HEK293 (cell line): Measurements from ENCODE around the gene EDC3.

Experiments used
- CTCF ChIA-PET: fragments of 350-600 bp; formaldehyde crosslinking; extraction: SDS; loops from one replicate; lab custom pipeline; 2021; ENCODE audit warnings: antibody characterized with exemption; lab: Yijun Ruan, JAX
- POLR2A ChIA-PET: fragments of 300-600 bp; formaldehyde crosslinking; extraction: SDS; loops from one replicate; lab custom pipeline; 2020; ENCODE audit warnings: antibody characterized with exemption, inconsistent platforms; lab: Yijun Ruan, JAX
- H3K27ac ChIP-seq: fragments of 200-500 bp; sonication (Bioruptor generic); 2 replicates; pipeline ENCODE4 v1.5.1; 2014; ENCODE audit warnings: low read depth, low read length, control low read depth, inconsistent platforms; ENCODE audit errors: extremely low read depth
- H3K36me3 ChIP-seq, 2 experiments: fragments of 200-500 bp in 1 of 2; sonication (Bioruptor generic) in 1 of 2; 1 replicate in 1 of 2; 2 replicates in 1 of 2; pipeline ENCODE4 v1.5.1; 2014 to 2017; ENCODE audit warnings: inconsistent platforms in 2 of 2, low read length in 2 of 2; ENCODE audit not compliant: control insufficient read depth in 2 of 2, insufficient read depth in 1 of 2
- H3K4me1 ChIP-seq: fragments of 200-500 bp; sonication (Bioruptor generic); 2 replicates; pipeline ENCODE4 v1.5.1; 2014; ENCODE audit warnings: mild to moderate bottlenecking, low read length, inconsistent platforms; ENCODE audit not compliant: control insufficient read depth, insufficient read depth
- H3K4me3 ChIP-seq: 2 replicates; pipeline ENCODE4 v1.5.1; 2011; ENCODE audit warnings: low read depth, mild to moderate bottlenecking, control low read depth, low read length, moderate library complexity
- H3K9me3 ChIP-seq: fragments of 200-500 bp; sonication (Bioruptor generic); 2 replicates; pipeline ENCODE4 v1.5.1; 2014; ENCODE audit warnings: low read depth, low read length, inconsistent platforms; ENCODE audit not compliant: control insufficient read depth, insufficient read depth
- EGR2 ChIP-seq: fragments of 450-650 bp; formaldehyde crosslinking; IDR thresholded peaks from 2 replicates; pipeline ENCODE4 v1.5.1; 2016; ENCODE audit warnings: low read depth, missing biosample characterization, missing genetic modification characterization
- GLIS1 ChIP-seq: fragments of 450-650 bp; formaldehyde crosslinking; IDR thresholded peaks from 2 replicates; pipeline ENCODE4 v1.5.1; 2016; ENCODE audit warnings: missing biosample characterization, missing genetic modification characterization
- HOXC10 ChIP-seq: sonication (generic); formaldehyde crosslinking; IDR thresholded peaks from 2 replicates; pipeline ENCODE4 v1.8.1; 2023; ENCODE audit warnings: mild to moderate bottlenecking, missing genetic modification reagents
- SP3 ChIP-seq: fragments of 450-650 bp; formaldehyde crosslinking; IDR thresholded peaks from 2 replicates; pipeline ENCODE4 v1.5.1; 2016; ENCODE audit warnings: missing biosample characterization, missing genetic modification characterization
- ZBTB17 ChIP-seq: fragments of 450-650 bp; formaldehyde crosslinking; IDR thresholded peaks from 2 replicates; pipeline ENCODE4 v1.5.1; 2016; ENCODE audit warnings: missing biosample characterization, missing genetic modification characterization
- ZBTB48 ChIP-seq: fragments of 450-650 bp; formaldehyde crosslinking; IDR thresholded peaks from 2 replicates; pipeline ENCODE4 v1.5.1; 2016; ENCODE audit warnings: missing biosample characterization, missing genetic modification characterization
- ZEB2 ChIP-seq: fragments of 450-650 bp; formaldehyde crosslinking; IDR thresholded peaks from 2 replicates; pipeline ENCODE4 v1.5.1; 2016; ENCODE audit warnings: missing biosample characterization, missing genetic modification characterization
- ZFHX2 ChIP-seq: fragments of 450-650 bp; formaldehyde crosslinking; conservative IDR thresholded peaks from 2 replicates; pipeline ENCODE4 v1.5.1; 2016; ENCODE audit warnings: missing biosample characterization, missing genetic modification characterization
- ZIC2 ChIP-seq: fragments of 450-650 bp; formaldehyde crosslinking; IDR thresholded peaks from 2 replicates; pipeline ENCODE4 v1.5.1; 2016; ENCODE audit warnings: missing biosample characterization, missing genetic modification characterization
- ZNF138 ChIP-seq: fragments of 450-650 bp; formaldehyde crosslinking; IDR thresholded peaks from 2 replicates; pipeline ENCODE4 v1.5.1; 2016; ENCODE audit warnings: missing biosample characterization, missing genetic modification characterization, borderline replicate concordance
- ZNF155 ChIP-seq: fragments of 450-650 bp; formaldehyde crosslinking; IDR thresholded peaks from 2 replicates; pipeline ENCODE4 v1.5.1; 2016; ENCODE audit warnings: missing biosample characterization, missing genetic modification characterization
- ZNF18 ChIP-seq: fragments of 450-650 bp; formaldehyde crosslinking; IDR thresholded peaks from 2 replicates; pipeline ENCODE4 v1.5.1; 2016; ENCODE audit warnings: missing biosample characterization, missing genetic modification characterization
- ZNF214 ChIP-seq: fragments of 450-650 bp; formaldehyde crosslinking; IDR thresholded peaks from 2 replicates; pipeline ENCODE4 v1.5.1; 2017; ENCODE audit warnings: missing biosample characterization, mild to moderate bottlenecking, missing genetic modification characterization, borderline replicate concordance
- ZNF239 ChIP-seq: fragments of 450-650 bp; formaldehyde crosslinking; IDR thresholded peaks from 2 replicates; pipeline ENCODE4 v1.5.1; 2016; ENCODE audit warnings: missing biosample characterization, missing genetic modification characterization
- ZNF280D ChIP-seq: fragments of 450-650 bp; formaldehyde crosslinking; IDR thresholded peaks from 2 replicates; pipeline ENCODE4 v1.5.1; 2016; ENCODE audit warnings: missing biosample characterization, missing genetic modification characterization
- ZNF404 ChIP-seq: fragments of 450-650 bp; formaldehyde crosslinking; IDR thresholded peaks from 2 replicates; pipeline ENCODE4 v1.5.1; 2017; ENCODE audit warnings: missing biosample characterization, missing genetic modification characterization
- ZNF449 ChIP-seq: fragments of 450-650 bp; formaldehyde crosslinking; IDR thresholded peaks from 2 replicates; pipeline ENCODE4 v1.5.1; 2017; ENCODE audit warnings: missing biosample characterization, mild to moderate bottlenecking, missing genetic modification characterization, moderate library complexity
- ZNF549 ChIP-seq: fragments of 450-650 bp; IDR thresholded peaks from 2 replicates; pipeline ENCODE4 v1.5.1; 2018; ENCODE audit warnings: missing biosample characterization, missing genetic modification characterization, mild to moderate bottlenecking, inconsistent platforms, moderate library complexity

EDC3 gene

GRCh38 chr15:74611834-74612233 is 84.0 kb downstream of the EDC3 start:
- no peaks in the 10 kb centered on the region for H3K36me3 ChIP-seq
- H3K9me3 ChIP-seq: no peaks in the 10 kb centered on the region
- TF ChIP-seq ZNF155: no peak
- TF ChIP-seq ZNF214: no peak
- TF ChIP-seq ZIC2: peak; percentile 69
- TF ChIP-seq ZEB2 (tag by site-specific recombination): no peak
- no peak overlapping the region for H3K4me3 ChIP-seq
- ChIA-PET CTCF (interaction anchor here (0.7 to 0.9 kb wide), 2 partner anchors 11 to 237 kb away, joined by 4 to 5 read pairs; no protein-coding TSS in a partner anchor), POLR2A (interaction anchor here (0.5 to 1.8 kb wide), 2 partner anchors 27 to 66 kb away, joined by 4 to 5 read pairs; no protein-coding TSS in a partner anchor)
- no peak overlapping the region for H3K27ac ChIP-seq
- peaks cover 3% of the 10 kb centered on the region for H3K4me1 ChIP-seq

GRCh38 chr15:74611341-74611740 is 84.5 kb downstream of the EDC3 start:
- Histone ChIP-seq H3K27ac (no peak overlapping the region), H3K4me3 (no peak overlapping the region), H3K9me3 (no peaks in the 10 kb centered on the region), H3K4me1 (no peaks in the 10 kb centered on the region), H3K36me3 (no peaks in the 10 kb centered on the region)
- CTCF ChIA-PET: interaction anchor here (1.5 to 2.1 kb wide), 2 partner anchors 10 to 20 kb away, joined by 6 read pairs; no protein-coding TSS in a partner anchor
- TF ChIP-seq ZNF280D (tag by site-specific recombination) (no peak), ZNF138 (tag by site-specific recombination) (no peak), SP3 (no peak), ZNF239 (no peak), ZIC2 (no peak), HOXC10 (no peak), ZNF18 (no peak)
- POLR2A ChIA-PET: interaction anchor here (1.0 to 1.8 kb wide), 2 partner anchors 33 to 65 kb away, joined by 3 to 5 read pairs; no protein-coding TSS in a partner anchor

GRCh38 chr15:74610302-74610951 is 85.4 kb downstream of the EDC3 start:
- Histone ChIP-seq H3K27ac (no peak overlapping the region), H3K9me3 (no peaks in the 10 kb centered on the region), H3K4me1 (no peaks in the 10 kb centered on the region), H3K36me3 (no peaks in the 10 kb centered on the region), H3K4me3 (no peak overlapping the region)
- peak; percentile 100 for TF ChIP-seq ZIC2
- no peak for TF ChIP-seq ZNF404 (tag by site-specific recombination)
- peak; percentile 92 for TF ChIP-seq EGR2 (tag by site-specific recombination)
- TF ChIP-seq ZFHX2 (tag by site-specific recombination): peak; percentile 90
- no peak for TF ChIP-seq ZNF549 (tag by site-specific recombination)
- TF ChIP-seq ZBTB17: peak; percentile 77
- peak; percentile 42; the same call in 1 of the 2 replicates for TF ChIP-seq ZBTB48 (tag by site-specific recombination)
- peak; percentile 87 for TF ChIP-seq ZNF449 (tag by site-specific recombination)
- TF ChIP-seq GLIS1 (tag by site-specific recombination): peak; percentile 50
- ChIA-PET POLR2A (interaction anchor here (1.0 kb wide), 1 partner anchor 32 kb away, joined by 3 read pairs; no protein-coding TSS in a partner anchor), CTCF (interaction anchor here (1.5 to 2.1 kb wide), 2 partner anchors 11 to 21 kb away, joined by 6 read pairs; no protein-coding TSS in a partner anchor)
